Subcutaneous preadipocyte (primary cell): ENCODE results near the gene TRIM44. TPM values are rescaled to one million over a fixed set of nuclear protein-coding genes. Genes with fewer than 3 reads are reported as not detected.

Source experiments
- total RNA-seq: library from RNA; depleted of rRNA; stranded (reverse); fragments of >200 nt; gene quantifications from 2 replicates; pipeline ENCODE4 v1.2.3, GENCODE V29; 2012

Gene TRIM44
- 17.6 and 22.4 TPM in 2 replicates for total RNA-seq

GRCh38 chr11:35662649-35663407 is at the start of gene TRIM44:
Gene TRIM44 (plus strand): TSS chr11:35662775. CDS start chr11:35663112, 337 bp downstream.

GRCh38 chr11:35617687-35618496 is 44.7 kb upstream of the TRIM44 start, which contains the start of gene FJX1:
Gene FJX1 (plus strand): TSS chr11:35618460. CDS start chr11:35618637, 177 bp downstream.

Other genes with a start within 250 kb of the TRIM44 start
- 11.0 and 15.4 TPM in 2 replicates for gene SLC1A2, start 243.2 kb upstream of the TRIM44 start, total RNA-seq
- gene PAMR1, start 137.2 kb upstream of the TRIM44 start, total RNA-seq = 323 and 383 TPM in 2 replicates
- 42.6 and 140 TPM in 2 replicates for gene FJX1, start 44.3 kb upstream of the TRIM44 start, total RNA-seq